GM19239 (cell line): ENCODE results near the gene MMAB.

ENCODE experiments used
- DNase-seq: peaks from one replicate; pipeline ENCODE4 v3.0.0; 2011; ENCODE audit warnings: low spot score; ENCODE audit not compliant: insufficient read length
- FAIRE-seq: peaks from 2 replicates; lab custom pipeline; 2011; peaks lifted over from hg19 to GRCh38; lab: Jason Lieb, UNC

The MMAB gene

GRCh38 chr12:109587921-109588320 is 14.6 kb upstream of the MMAB start:
- DNase-seq (no peak), FAIRE-seq (no peak)

GRCh38 chr12:109586385-109587296 is 13.3 kb upstream of the MMAB start:
- FAIRE-seq (no peak), DNase-seq (no peak)

GRCh38 chr12:109583733-109584132 is 10.4 kb upstream of the MMAB start:
- FAIRE-seq, result no peak
- no peak for DNase-seq

GRCh38 chr12:109582636-109583035 is 9.3 kb upstream of the MMAB start:
- FAIRE-seq, result no peak

GRCh38 chr12:109581856-109582255 is 8.6 kb upstream of the MMAB start:
- FAIRE-seq, result no peak
- no peak for DNase-seq

More at GRCh38 chr12:109582636-109583035, 9.3 kb upstream of the MMAB start:
- no peak for DNase-seq

- no peak for FAIRE-seq
These were observed 8.0 kb upstream of the MMAB start for GRCh38 chr12:109581334-109581691.

GRCh38 chr12:109580684-109581333 is 7.5 kb upstream of the MMAB start:
- no peak for DNase-seq
- FAIRE-seq, result no peak

More at GRCh38 chr12:109581334-109581691, 8.0 kb upstream of the MMAB start:
- no peak for DNase-seq

- DNase-seq, result no peak
- no peak for FAIRE-seq
These were observed 7.0 kb upstream of the MMAB start for GRCh38 chr12:109580272-109580671.

GRCh38 chr12:109579639-109580038 is 6.3 kb upstream of the MMAB start:
- DNase-seq, result no peak
- FAIRE-seq, result no peak

- no peak for DNase-seq
These were observed 5.1 kb upstream of the MMAB start for GRCh38 chr12:109578330-109578927.

GRCh38 chr12:109577311-109577710 is 4.0 kb upstream of the MMAB start:
- FAIRE-seq, result no peak
- no peak for DNase-seq

More at GRCh38 chr12:109578330-109578927, 5.1 kb upstream of the MMAB start:
- no peak for FAIRE-seq

- no peak for FAIRE-seq
- DNase-seq, result no peak
These were observed 2.4 kb upstream of the MMAB start for GRCh38 chr12:109575683-109576082.

- DNase-seq (no peak), FAIRE-seq (no peak)
These were observed 575 bp upstream of the MMAB start for GRCh38 chr12:109573914-109574244.

- DNase-seq (no peak), FAIRE-seq (no peak)
These were observed 828 bp downstream of the MMAB start for GRCh38 chr12:109572506-109572845.

- DNase-seq (no peak), FAIRE-seq (no peak)
These were observed 1.4 kb downstream of the MMAB start for GRCh38 chr12:109571773-109572505.

GRCh38 chr12:109568486-109568885 is 4.8 kb downstream of the MMAB start:
- no peak for FAIRE-seq
- DNase-seq, result no peak

- DNase-seq, result no peak
- no peak for FAIRE-seq
These were observed 5.3 kb downstream of the MMAB start for GRCh38 chr12:109567967-109568366.

- no peak for FAIRE-seq
- no peak for DNase-seq
These were observed 6.0 kb downstream of the MMAB start for GRCh38 chr12:109567296-109567695.

GRCh38 chr12:109566424-109566823 is 6.9 kb downstream of the MMAB start:
- no peak for FAIRE-seq
- no peak for DNase-seq
